Activated CD8-positive, alpha-beta T cell treated with anti-CD3 and anti-CD28 coated beads for 36 hours (primary cell): ENCODE data around the gene LGALS1. TPM values are rescaled to one million over a fixed set of nuclear protein-coding genes. Genes with fewer than 3 reads are reported as not detected.

Source experiments
- ATAC-seq: fragments of 200-7000 bp; cut with Tn5 transposase; one replicate; pipeline ENCODE4 v1.10.0; 2021; ENCODE audit warnings: mild to moderate bottlenecking, moderate library complexity
- CTCF ChIA-PET: fragments of 350-600 bp; sonication (Branson Sonifier 250); formaldehyde crosslinking; loops from one replicate; lab custom pipeline; 2021; ENCODE audit warnings: antibody characterized with exemption; lab: Charles Lee
- POLR2A ChIA-PET: fragments of 350-600 bp; sonication (Branson Sonifier 250); formaldehyde crosslinking; loops from one replicate; lab custom pipeline; 2021; ENCODE audit warnings: antibody characterized with exemption; lab: Charles Lee
- DNase-seq: peaks from one replicate; pipeline ENCODE4 v3.0.0-alpha.2; 2020
- H3K27ac Mint-ChIP-seq: one replicate; pipeline ENCODE4 v1.8.0; 2021; ENCODE audit warnings: mild to moderate bottlenecking, mixed read lengths
- H3K27me3 Mint-ChIP-seq: one replicate; pipeline ENCODE4 v1.8.0; 2021; ENCODE audit warnings: mixed read lengths
- H3K36me3 Mint-ChIP-seq: one replicate; pipeline ENCODE4 v1.8.0; 2021; ENCODE audit warnings: low read depth, mixed read lengths
- H3K4me1 Mint-ChIP-seq: one replicate; pipeline ENCODE4 v1.8.0; 2021; ENCODE audit warnings: low read depth, mixed read lengths
- H3K4me3 Mint-ChIP-seq: one replicate; pipeline ENCODE4 v1.8.0; 2021; ENCODE audit warnings: mild to moderate bottlenecking, moderate library complexity, mixed read lengths
- H3K9me3 Mint-ChIP-seq: one replicate; pipeline ENCODE4 v1.8.0; 2021; ENCODE audit warnings: mixed read lengths
- CTCF ChIP-seq: fragments of 200-600 bp; IDR thresholded peaks from one replicate; pipeline ENCODE4 v1.8.0; 2022; ENCODE audit warnings: antibody characterized with exemption, mild to moderate bottlenecking
- intact Hi-C: fragments of 100-400 bp; cut with micrococcal nuclease; formaldehyde crosslinking; loops from one replicate; pipeline ENCODE4 v1.10.0; 2022
- total RNA-seq, 2 experiments: library from RNA; stranded (reverse); gene quantifications; one replicate each; pipeline ENCODE4 v1.2.3, GENCODE V29; 2021

Gene LGALS1
- total RNA-seq, 2 experiments from 2014 or later, result 247 to 261 TPM

- Mint-ChIP-seq H3K27me3 (no peaks in the 10 kb centered on the region), H3K27ac (peak overlapping the region; percentile 88), H3K9me3 (no peaks in the 10 kb centered on the region), H3K4me3 (peak overlapping the region; percentile 49), H3K36me3 (peaks cover 20% of the 10 kb centered on the region), H3K4me1 (peaks cover 74% of the 10 kb centered on the region)
- ChIA-PET CTCF (interaction anchor here (1.1 to 68.1 kb wide), 6 partner anchors 12 to 225 kb away, joined by 3 to 1770 read pairs (median 5); partner anchors contain the start of genes GGA1, LGALS1, NOL12 and PDXP), POLR2A (interaction anchor here (0.8 to 3.7 kb wide), 9 partner anchors 10 to 40 kb away, joined by 3 to 28 read pairs (median 5); partner anchors contain the start of gene LGALS1)
- ATAC-seq, result no peak
- intact Hi-C loops, result loop anchor here (5.0 kb wide), 1 partner anchor 40 kb away; the partner anchor contains the start of gene LGALS1
- no peak for TF ChIP-seq CTCF
- DNase-seq, result no peak
Measured at GRCh38 chr22:37636949-37637273, 38.5 kb upstream of the LGALS1 start.

- peaks cover 75% of the 10 kb centered on the region for H3K4me1 Mint-ChIP-seq
- peak overlapping the region; percentile 95 for H3K4me3 Mint-ChIP-seq
- TF ChIP-seq CTCF, result no peak
- H3K27ac Mint-ChIP-seq, result peak overlapping the region; percentile 84
- DNase-seq (peak; percentile 57), ATAC-seq (peak; percentile 14)
- ChIA-PET POLR2A (interaction anchor here (0.7 to 8.4 kb wide), 10 partner anchors 12 to 39 kb away, joined by 3 to 51 read pairs (median 4); partner anchors contain the start of gene PDXP), CTCF (interaction anchor here (41.4 to 68.1 kb wide), 2 partner anchors 13 to 18 kb away, joined by 1770 read pairs; partner anchors contain the start of genes GGA1, LGALS1, NOL12 and PDXP)
- H3K27me3 Mint-ChIP-seq, result no peaks in the 10 kb centered on the region
- no peaks in the 10 kb centered on the region for H3K9me3 Mint-ChIP-seq
- intact Hi-C loops, result loop anchor here (5.0 kb wide), 1 partner anchor 39 kb away; the partner anchor contains the start of gene LGALS1
- peaks cover 27% of the 10 kb centered on the region for H3K36me3 Mint-ChIP-seq
Measured at GRCh38 chr22:37638391-37639069, 36.9 kb upstream of the LGALS1 start.

- TF ChIP-seq CTCF, result no peak
- Mint-ChIP-seq H3K4me3 (peak within 1 kb of the TSS; percentile 95), H3K27ac (peak within 1 kb of the TSS; percentile 98), H3K9me3 (no peaks in the 10 kb centered on the region), H3K27me3 (no peaks in the 10 kb centered on the region), H3K4me1 (peaks cover 74% of the 10 kb centered on the region), H3K36me3 (peaks cover 30% of the 10 kb centered on the region)
- ATAC-seq (peak; percentile 38), DNase-seq (peak; percentile 76)
- ChIA-PET POLR2A (interaction anchor here (0.7 to 8.4 kb wide), 9 partner anchors 9 to 163 kb away, joined by 3 to 51 read pairs (median 5); partner anchors contain the start of gene PDXP), CTCF (interaction anchor here (41.4 to 68.1 kb wide), 2 partner anchors 14 to 17 kb away, joined by 1770 read pairs; partner anchors contain the start of genes GGA1, LGALS1, NOL12 and PDXP)
- intact Hi-C loops, result loop anchor here (5.0 kb wide), 1 partner anchor 38 kb away; the partner anchor contains the start of gene LGALS1
Measured at GRCh38 chr22:37639070-37639760, 36.2 kb upstream of the LGALS1 start, which contains the start of gene SH3BP1. Gene SH3BP1 (plus strand): TSS chr22:37639669. CDS start chr22:37639788, 119 bp downstream.

- H3K27me3 Mint-ChIP-seq, result no peaks in the 10 kb centered on the region
- peaks cover 36% of the 10 kb centered on the region for H3K36me3 Mint-ChIP-seq
- ATAC-seq, result peak; percentile 5
- POLR2A ChIA-PET, result interaction anchor here (0.7 to 8.4 kb wide), 9 partner anchors 10 to 163 kb away, joined by 3 to 51 read pairs (median 5); partner anchors contain the start of gene PDXP
- H3K27ac Mint-ChIP-seq, result peak overlapping the region; percentile 98
- peaks cover 66% of the 10 kb centered on the region for H3K4me1 Mint-ChIP-seq
- TF ChIP-seq CTCF, result no peak
- DNase-seq, result peak; percentile 50
- H3K9me3 Mint-ChIP-seq, result no peaks in the 10 kb centered on the region
- intact Hi-C loops, result loop anchor here (5.0 kb wide), 1 partner anchor 37 kb away; the partner anchor contains the start of gene LGALS1
- peak overlapping the region; percentile 95 for H3K4me3 Mint-ChIP-seq
- CTCF ChIA-PET, result interaction anchor here (0.9 to 68.1 kb wide), 3 partner anchors 15 to 56 kb away, joined by 4 to 1770 read pairs (median 1770); partner anchors contain the start of genes GGA1, LGALS1, NOL12 and PDXP
Measured at GRCh38 chr22:37639771-37640590, 35.5 kb upstream of the LGALS1 start.
